NCI-H510A treated with DMSO at 0.1 percent for 48 hours (cell line): ENCODE measurements around the gene GABRA5.
"Not testable (repeated sequence)": the region's sequence is repeated elsewhere in the genome, so short reads cannot be mapped to it uniquely, and the experiment has no call there.

Experiments used
- DNase-seq: peaks from one replicate; lab custom pipeline; 2025; lab: John Stamatoyannopoulos, UW

Gene GABRA5

GRCh38 chr15:26866298-26867199 is at the start of gene GABRA5:
Gene GABRA5 (plus strand): TSS chr15:26867062. CDS start chr15:26869249, 2,187 bp downstream.
- peak; percentile 51 for DNase-seq

GRCh38 chr15:26831191-26831590 is 35.7 kb upstream of the GABRA5 start:
- not testable (repeated sequence) for DNase-seq

GRCh38 chr15:26831951-26832350 is 34.9 kb upstream of the GABRA5 start:
- no peak for DNase-seq

GRCh38 chr15:26838742-26839460 is 28.0 kb upstream of the GABRA5 start:
- no peak for DNase-seq

- DNase-seq, result no peak
Measured at GRCh38 chr15:26841514-26841913, 25.3 kb upstream of the GABRA5 start.

GRCh38 chr15:26841941-26842340 is 24.9 kb upstream of the GABRA5 start:
- DNase-seq, result peak; percentile 3

GRCh38 chr15:26842391-26842790 is 24.5 kb upstream of the GABRA5 start:
- DNase-seq, result no peak

- no peak for DNase-seq
Measured at GRCh38 chr15:26844901-26845300, 22.0 kb upstream of the GABRA5 start.

GRCh38 chr15:26848498-26848897 is 18.4 kb upstream of the GABRA5 start:
- no peak for DNase-seq

- no peak for DNase-seq
Measured at GRCh38 chr15:26850161-26850560, 16.7 kb upstream of the GABRA5 start.

- DNase-seq, result no peak
Measured at GRCh38 chr15:26852980-26853379, 13.9 kb upstream of the GABRA5 start.

GRCh38 chr15:26854435-26854834 is 12.4 kb upstream of the GABRA5 start:
- no peak for DNase-seq

GRCh38 chr15:26864664-26865191 is 2.1 kb upstream of the GABRA5 start:
- peak; percentile 27 for DNase-seq

- no peak for DNase-seq
Measured at GRCh38 chr15:26867200-26868007, 542 bp downstream of the GABRA5 start.

GRCh38 chr15:26868029-26868685 is 1.3 kb downstream of the GABRA5 start:
- no peak for DNase-seq

GRCh38 chr15:26869628-26870027 is 2.8 kb downstream of the GABRA5 start:
- DNase-seq, result no peak

GRCh38 chr15:26870346-26870745 is 3.5 kb downstream of the GABRA5 start:
- no peak for DNase-seq

- no peak for DNase-seq
Measured at GRCh38 chr15:26872206-26872605, 5.3 kb downstream of the GABRA5 start.

- DNase-seq, result no peak
Measured at GRCh38 chr15:26873846-26874245, 7.0 kb downstream of the GABRA5 start.

- DNase-seq, result no peak
Measured at GRCh38 chr15:26874774-26875475, 8.1 kb downstream of the GABRA5 start.

- no peak for DNase-seq
Measured at GRCh38 chr15:26875476-26875850, 8.6 kb downstream of the GABRA5 start.
